ENCODE results near the gene ALAD.
"Not testable (repeated sequence)": the region's sequence is repeated elsewhere in the genome, so short reads cannot be mapped to it uniquely, and the experiment has no call there.

The ALAD gene

GRCh38 chr9:113401027-113401792, at the start of gene ALAD:
TSS of gene ALAD (minus strand) at chr9:113401284. CDS start at chr9:113393559, 7,725 bp downstream.
- DNase-seq (ENCODE audit: low read depth in 2 of 2) = peak; percentile 99 to 100

DNA sequence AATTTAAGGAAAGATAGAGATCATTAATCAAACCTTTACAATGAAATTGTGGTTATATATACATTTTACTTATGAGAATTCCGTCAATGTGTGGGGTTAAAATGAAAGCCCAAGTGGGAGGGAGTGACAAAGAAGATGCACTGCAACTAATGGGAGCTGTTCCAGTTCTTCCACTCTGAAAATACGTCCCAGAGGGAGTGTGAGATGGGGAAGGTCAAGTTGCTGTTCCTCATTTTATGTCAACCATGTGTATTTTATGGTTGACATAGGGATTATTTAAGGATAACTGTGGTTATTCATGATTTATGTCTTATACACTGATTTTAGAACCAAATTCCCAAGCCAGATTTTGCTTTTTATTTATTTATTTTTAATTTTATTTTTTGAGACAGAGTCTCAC, 48.3 kb upstream of the ALAD start:
- no peak for DNase-seq (ENCODE audit: low read depth in 2 of 2)

DNA sequence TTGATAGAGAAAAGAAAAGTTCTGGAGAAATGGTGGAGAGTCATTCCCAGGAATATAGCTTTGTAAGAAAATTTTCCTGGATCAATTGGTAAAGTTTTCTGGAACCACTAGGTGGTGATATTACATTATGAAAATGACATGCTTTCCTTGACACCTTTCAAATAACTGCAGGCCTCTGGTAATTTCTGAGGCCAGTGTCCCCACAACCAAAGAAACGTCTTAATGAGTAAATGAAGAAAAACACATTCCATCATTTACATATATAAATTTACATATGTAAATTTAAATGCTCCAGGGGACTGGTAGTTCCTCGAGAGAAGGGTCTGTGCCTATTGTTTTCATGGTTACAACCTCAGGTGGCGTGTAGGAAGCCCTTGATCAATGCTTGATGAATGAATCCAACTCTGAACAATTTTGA, 45.2 kb upstream of the ALAD start:
- no peak for DNase-seq (ENCODE audit: low read depth in 2 of 2)

DNA sequence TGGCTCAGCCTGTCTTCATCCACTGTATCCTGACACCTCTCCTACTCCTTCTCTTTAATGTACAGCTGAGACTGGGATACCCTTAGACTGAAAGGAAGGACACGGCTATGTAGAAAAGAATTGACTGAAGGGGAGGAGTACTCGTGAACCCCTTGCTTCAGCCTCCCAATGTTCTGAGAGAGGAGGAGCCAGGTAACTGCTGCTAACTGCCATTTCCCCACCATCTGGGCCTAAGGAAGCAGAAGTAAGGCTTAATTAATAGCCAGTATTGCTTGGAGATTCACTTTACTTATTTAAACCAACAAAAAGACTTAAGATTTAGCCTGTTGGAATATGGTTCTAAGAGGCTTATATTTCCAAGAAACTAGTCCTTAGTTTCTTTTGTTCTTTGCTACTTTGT, 43.7 kb upstream of the ALAD start:
- DNase-seq (ENCODE audit: low read depth in 2 of 2) = no peak

- not testable (repeated sequence) for DNase-seq (ENCODE audit: low read depth in 2 of 2)
These were observed 36.6 kb upstream of the ALAD start for GRCh38 chr9:113437716-113438115.

GRCh38 chr9:113436728-113437515, 35.8 kb upstream of the ALAD start:
- no peak for DNase-seq (ENCODE audit: low read depth in 2 of 2)

DNA sequence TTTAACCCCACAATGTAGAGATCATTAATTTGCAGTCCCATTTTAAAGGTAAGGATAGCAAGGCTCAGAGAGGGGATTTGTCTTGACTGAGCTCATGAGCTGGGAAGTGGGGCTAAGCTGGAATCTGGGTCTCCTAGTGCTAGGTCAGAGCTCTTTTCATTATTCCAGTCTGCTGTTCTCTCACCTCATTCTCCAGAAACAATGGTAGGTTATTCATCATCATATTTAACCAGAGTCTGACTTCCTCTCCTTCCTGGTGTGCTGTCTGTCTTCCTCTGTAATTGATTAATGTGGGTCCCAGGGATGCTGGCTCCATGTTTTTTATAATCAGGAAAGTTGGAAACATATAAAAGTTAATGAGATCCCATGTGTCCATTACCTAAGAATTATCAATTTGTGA, 30.1 kb upstream of the ALAD start:
- DNase-seq (ENCODE audit: low read depth in 2 of 2) = no peak

DNA sequence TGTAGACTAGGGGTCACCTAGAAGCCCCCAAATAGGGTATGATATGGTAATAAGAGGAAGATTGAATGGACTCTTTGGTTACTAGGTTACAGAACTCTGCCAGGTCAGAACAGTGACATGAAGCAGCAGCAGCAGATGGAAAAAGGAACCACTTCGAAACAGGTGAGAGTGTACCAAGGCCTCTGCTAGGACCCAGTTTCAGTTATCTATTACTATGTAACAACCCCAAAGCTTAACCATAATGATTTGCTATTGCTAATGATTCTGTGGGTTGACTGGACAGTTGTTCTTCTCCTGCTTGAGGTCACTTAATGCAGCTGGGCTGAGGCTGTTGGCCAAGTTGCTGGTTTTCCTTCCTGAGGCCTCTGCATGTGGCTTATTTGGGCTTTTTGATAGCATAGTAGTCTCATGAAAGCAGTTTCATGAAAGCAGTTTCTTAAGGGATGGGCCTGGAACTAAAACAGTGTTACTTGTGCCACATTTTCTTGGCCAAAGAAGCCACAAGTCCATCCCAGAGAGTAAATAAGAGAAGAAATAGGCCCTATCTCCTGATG, 27.1 kb upstream of the ALAD start:
- no peak for DNase-seq (ENCODE audit: low read depth in 2 of 2)

GRCh38 chr9:113427629-113428028, 26.5 kb upstream of the ALAD start:
- no peak for DNase-seq (ENCODE audit: low read depth in 2 of 2)

DNA sequence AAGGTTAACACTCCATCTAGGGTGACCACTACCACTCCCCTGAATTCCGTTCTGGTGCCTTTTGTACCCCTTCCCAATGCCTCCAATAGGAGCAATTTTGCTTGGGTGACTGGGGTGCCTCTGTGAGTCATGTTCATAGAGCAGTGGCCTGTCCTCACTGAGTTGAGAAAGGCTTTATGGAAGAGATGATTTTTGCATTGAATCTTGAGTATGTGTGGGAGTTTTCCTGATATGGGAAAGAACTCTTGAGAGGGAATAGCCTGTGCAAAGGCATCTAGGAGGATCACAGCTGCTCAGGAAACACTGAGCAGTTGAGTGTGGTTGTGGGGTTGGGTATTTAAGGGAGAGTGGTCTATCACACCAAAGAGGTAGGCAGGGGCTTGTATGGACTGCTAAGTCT, 25.6 kb upstream of the ALAD start:
- DNase-seq (ENCODE audit: low read depth in 2 of 2) = no peak

DNA sequence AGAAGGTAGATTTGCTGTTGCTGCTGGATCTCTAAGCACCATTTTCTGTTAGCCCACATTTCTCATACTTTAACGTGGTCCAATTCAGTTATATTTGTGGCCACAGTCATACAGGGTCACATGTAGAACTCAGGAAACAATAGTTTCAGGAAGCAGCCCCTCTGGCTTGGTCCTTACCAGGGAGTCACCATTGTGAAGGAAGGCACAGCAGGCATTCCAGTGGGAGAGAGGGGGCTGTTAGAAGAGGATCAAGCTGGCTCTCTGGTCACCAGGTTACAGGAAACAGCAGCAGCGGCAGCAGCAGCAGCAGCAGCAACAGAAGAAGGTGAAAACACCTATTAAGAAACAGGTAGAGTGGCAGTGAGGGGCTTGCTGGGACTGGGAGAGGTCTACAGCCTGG, 24.0 kb upstream of the ALAD start:
- no peak for DNase-seq (ENCODE audit: low read depth in 2 of 2)

DNA sequence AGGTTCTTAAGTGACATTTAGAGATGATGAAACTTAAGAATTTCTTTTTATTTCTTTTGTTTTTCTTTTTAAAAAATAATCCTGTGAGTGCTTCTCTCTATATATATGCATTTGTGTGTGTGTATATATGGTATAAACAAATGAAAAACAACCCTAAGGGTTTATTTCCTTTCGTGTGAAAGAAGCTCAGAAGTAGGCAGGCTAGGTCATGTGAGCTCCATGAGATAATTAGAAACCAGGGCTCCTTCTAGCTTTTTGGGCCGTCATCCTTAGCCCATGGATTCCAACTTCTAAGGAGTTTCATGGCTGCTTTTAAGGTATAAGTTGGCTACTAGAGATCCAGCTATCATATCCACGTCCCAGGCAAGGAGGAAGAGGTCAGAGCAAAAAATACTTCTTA, 20.6 kb upstream of the ALAD start:
- DNase-seq (ENCODE audit: low read depth in 2 of 2) = no peak

- DNase-seq (ENCODE audit: low read depth in 2 of 2) = no peak
These were observed 16.3 kb upstream of the ALAD start for GRCh38 chr9:113417370-113417769.

GRCh38 chr9:113416149-113416721, 15.2 kb upstream of the ALAD start:
- no peak for DNase-seq (ENCODE audit: low read depth in 2 of 2)

DNA sequence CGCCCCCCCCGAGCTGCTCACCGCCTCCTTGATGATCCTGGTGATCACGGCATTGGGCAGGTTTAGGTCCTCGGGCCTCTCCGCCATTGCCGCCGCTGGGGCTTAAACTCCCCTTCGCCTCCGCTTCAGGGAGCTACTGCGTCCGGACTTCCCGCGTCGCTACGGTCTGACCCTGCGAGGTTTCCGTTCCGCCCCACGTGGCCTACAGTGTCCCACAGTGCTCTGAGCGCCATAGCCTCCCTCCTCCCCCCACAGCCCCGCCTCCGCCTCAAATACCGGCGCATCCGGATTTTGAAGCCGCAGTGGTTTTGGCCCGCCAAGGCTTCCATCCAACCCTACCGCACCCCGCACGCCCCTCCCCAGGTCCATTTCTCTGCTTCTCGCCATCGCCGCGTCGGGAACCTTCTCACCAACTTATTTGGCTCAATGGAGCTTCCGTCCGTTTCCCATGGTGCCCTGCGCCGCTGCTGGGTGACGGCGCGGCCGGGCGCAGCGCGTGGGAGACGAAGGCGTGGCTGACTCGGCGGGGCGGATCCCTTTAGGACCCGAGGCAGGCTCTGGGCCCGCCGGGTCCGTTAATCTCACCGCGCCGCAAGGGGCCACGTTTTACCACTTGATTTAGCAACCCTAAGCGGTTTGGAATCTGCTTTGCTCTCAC, 9.3 kb upstream of the ALAD start, which contains the start of the genes C9orf43 and POLE3:
Gene C9orf43 (plus strand): TSS at position 541 of the 658 bp plus-strand sequence. CDS start 2,747 bp downstream, outside the sequence.
Gene POLE3 (minus strand): TSS at position 469 of the 658 bp plus-strand sequence. CDS start 382 bp downstream, at position 87.
- DNase-seq (ENCODE audit: low read depth in 2 of 2) = peak; percentile 94

DNA sequence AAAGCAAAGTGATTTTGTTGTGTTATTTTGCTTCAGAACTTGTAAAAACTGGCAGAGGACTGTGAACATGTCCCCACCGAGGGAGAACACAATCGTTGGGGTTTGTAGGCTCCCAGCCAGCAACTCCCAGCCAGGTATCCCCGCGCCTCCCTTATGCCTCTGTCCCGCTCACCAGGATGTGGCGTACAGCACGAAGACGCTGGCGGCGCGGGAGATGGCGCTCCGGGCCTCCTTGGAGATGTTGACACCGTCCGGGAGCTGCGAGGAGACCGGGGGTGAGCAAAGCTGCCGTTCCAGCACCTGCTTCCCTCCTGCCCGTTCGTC, 8.8 kb upstream of the ALAD start:
- DNase-seq (ENCODE audit: low read depth in 2 of 2) = no peak

- no peak for DNase-seq (ENCODE audit: low read depth in 2 of 2)
These were observed 8.4 kb upstream of the ALAD start for GRCh38 chr9:113409481-113409880.

- peak in 1 of 2 donors; percentile 30 for DNase-seq (ENCODE audit: low read depth in 2 of 2)
These were observed 5.9 kb upstream of the ALAD start for GRCh38 chr9:113406873-113407511.

- not testable (repeated sequence) for DNase-seq (ENCODE audit: low read depth in 2 of 2)
These were observed 5.3 kb upstream of the ALAD start for GRCh38 chr9:113406353-113406752.

DNA sequence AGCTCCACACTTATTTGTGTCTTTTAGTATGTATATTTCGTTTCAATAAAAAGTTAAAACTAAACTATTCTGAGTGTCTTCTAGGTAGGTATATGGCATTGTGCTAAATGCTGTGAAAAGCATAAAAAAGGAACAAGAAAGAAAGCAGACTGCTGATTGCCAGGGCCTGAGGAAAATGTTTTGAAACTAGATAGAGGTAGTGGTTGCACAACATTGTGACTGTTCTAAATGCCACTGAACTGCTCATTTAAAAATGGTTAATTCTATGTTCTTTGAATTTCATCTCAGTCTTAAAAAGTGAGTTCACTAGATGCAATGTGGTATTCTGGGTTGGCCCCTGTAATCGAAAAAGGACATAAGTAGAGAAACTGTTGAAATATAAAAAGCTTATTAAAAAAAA, 2.6 kb upstream of the ALAD start:
- no peak for DNase-seq (ENCODE audit: low read depth in 2 of 2)

- DNase-seq (ENCODE audit: low read depth in 2 of 2) = no peak
These were observed 1.4 kb downstream of the ALAD start for GRCh38 chr9:113399646-113400200.

Measured in stimulated activated CD8-positive, alpha-beta memory T cell treated with anti-CD3 and anti-CD28 coated beads, Interleukin-2, amount 100 ng/mL, for 48 hours (primary cell).